Measurements from ENCODE around the gene PTPRM. TPM values are rescaled to one million over a fixed set of nuclear protein-coding genes. Genes with fewer than 3 reads are reported as not detected.

Gene PTPRM
- total RNA-seq, 1 experiment from 2014 or later = 1.6 TPM

DNA sequence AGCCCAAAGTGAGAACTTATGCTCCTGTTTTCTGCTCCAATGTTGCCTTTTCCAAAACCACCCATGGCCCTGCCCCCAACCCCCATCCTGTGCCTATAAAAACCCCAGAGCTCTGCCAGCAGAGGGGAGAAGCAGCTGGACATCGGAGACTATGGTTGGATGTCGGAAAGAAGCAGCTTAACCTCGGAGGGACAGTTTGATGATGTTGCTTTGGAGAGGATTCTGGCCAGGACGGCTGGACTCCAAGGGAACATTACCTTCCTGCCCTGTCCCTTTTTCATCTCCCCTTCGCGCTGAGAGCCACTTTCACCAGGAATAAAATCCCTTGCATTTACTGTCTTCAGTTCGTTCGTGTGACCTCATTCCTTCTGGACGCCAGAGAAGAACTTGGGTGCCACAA is 158.4 kb downstream of the PTPRM start:
- TF ChIP-seq SIN3A (IDR thresholded peaks at IDR 0.05; ENCODE audit: borderline replicate concordance, insufficient read depth, low read depth, low read length) = no peak
- no TSS peak for BruUV-seq (replicated peaks)
- in situ Hi-C loops (cut with HindIII; ENCODE audit: low pct_unique_long_range_greater_than_20kb, low sequenced_read_pairs) = no loop called here
- intact Hi-C loops (cut with micrococcal nuclease; ENCODE audit: unreplicated experiment) = no loop called here
- no peak for ATAC-seq
- Histone ChIP-seq H3K36me3 (ENCODE audit: control insufficient read depth, insufficient read depth, low read length) (no peaks in the 10 kb centered on the region), H3K27me3 (ENCODE audit: control insufficient read depth, insufficient read depth, low read length) (no peaks in the 10 kb centered on the region), H3K4me3 (ENCODE audit: low read depth in 2 of 2, low read length in 2 of 2) (no peak overlapping the region), H3K9me3 (ENCODE audit: control insufficient read depth, insufficient read depth, low read depth, low read length) (no peaks in the 10 kb centered on the region), H3K27ac (ENCODE audit: low read length) (no peak overlapping the region), H3K4me1 (ENCODE audit: control insufficient read depth, insufficient read depth, low read length) (no peaks in the 10 kb centered on the region)
- POLR2A ChIA-PET = no interaction called here
- CTCF ChIA-PET = no interaction called here
- DNase-seq (ENCODE audit: low read depth, low spot score) = no peak

DNA sequence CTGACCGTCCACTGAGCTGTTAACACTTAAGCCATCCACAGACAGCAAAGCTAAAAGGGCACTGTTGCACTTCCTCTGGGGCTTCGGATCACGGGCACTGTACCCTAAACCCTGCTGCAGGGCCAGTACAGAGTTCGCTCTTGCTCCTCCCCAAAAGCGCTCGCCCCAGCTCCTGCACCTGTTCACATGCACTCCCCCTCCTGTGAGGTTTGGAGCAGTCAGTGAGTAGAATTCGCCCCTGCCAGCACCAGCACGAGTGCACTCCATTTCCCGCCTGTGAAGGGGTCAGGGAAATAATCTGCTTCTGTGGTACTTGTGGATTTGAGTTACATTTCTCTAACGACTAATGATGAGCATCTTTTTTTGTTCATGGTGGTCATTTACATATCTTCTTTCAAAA is 158.8 kb downstream of the PTPRM start:
- Histone ChIP-seq H3K36me3 (ENCODE audit: control insufficient read depth, insufficient read depth, low read length) (no peaks in the 10 kb centered on the region), H3K9me3 (ENCODE audit: control insufficient read depth, insufficient read depth, low read depth, low read length) (no peaks in the 10 kb centered on the region), H3K27me3 (ENCODE audit: control insufficient read depth, insufficient read depth, low read length) (no peaks in the 10 kb centered on the region), H3K27ac (ENCODE audit: low read length) (no peak overlapping the region), H3K4me3 (ENCODE audit: low read depth in 2 of 2, low read length in 2 of 2) (no peak overlapping the region), H3K4me1 (ENCODE audit: control insufficient read depth, insufficient read depth, low read length) (no peaks in the 10 kb centered on the region)
- ChIA-PET CTCF (no interaction called here), POLR2A (no interaction called here)
- DNase-seq (ENCODE audit: low read depth, low spot score) = no peak
- TF ChIP-seq SIN3A (IDR thresholded peaks at IDR 0.05; ENCODE audit: borderline replicate concordance, insufficient read depth, low read depth, low read length) (no peak), TCF7L2 (IDR thresholded peaks at IDR 0.05; ENCODE audit: low read depth, low read length) (no peak), POLR2AphosphoS5 (IDR thresholded peaks at IDR 0.05; ENCODE audit: low read depth, low read length) (no peak)
- TF ChIP-seq, protein P1, sequence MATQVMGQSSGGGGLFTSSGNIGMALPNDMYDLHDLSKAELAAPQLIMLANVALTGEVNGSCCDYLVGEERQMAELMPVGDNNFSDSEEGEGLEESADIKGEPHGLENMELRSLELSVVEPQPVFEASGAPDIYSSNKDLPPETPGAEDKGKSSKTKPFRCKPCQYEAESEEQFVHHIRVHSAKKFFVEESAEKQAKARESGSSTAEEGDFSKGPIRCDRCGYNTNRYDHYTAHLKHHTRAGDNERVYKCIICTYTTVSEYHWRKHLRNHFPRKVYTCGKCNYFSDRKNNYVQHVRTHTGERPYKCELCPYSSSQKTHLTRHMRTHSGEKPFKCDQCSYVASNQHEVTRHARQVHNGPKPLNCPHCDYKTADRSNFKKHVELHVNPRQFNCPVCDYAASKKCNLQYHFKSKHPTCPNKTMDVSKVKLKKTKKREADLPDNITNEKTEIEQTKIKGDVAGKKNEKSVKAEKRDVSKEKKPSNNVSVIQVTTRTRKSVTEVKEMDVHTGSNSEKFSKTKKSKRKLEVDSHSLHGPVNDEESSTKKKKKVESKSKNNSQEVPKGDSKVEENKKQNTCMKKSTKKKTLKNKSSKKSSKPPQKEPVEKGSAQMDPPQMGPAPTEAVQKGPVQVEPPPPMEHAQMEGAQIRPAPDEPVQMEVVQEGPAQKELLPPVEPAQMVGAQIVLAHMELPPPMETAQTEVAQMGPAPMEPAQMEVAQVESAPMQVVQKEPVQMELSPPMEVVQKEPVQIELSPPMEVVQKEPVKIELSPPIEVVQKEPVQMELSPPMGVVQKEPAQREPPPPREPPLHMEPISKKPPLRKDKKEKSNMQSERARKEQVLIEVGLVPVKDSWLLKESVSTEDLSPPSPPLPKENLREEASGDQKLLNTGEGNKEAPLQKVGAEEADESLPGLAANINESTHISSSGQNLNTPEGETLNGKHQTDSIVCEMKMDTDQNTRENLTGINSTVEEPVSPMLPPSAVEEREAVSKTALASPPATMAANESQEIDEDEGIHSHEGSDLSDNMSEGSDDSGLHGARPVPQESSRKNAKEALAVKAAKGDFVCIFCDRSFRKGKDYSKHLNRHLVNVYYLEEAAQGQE (IDR thresholded peaks at IDR 0.05; ENCODE audit: insufficient read depth in 1 of 2, low read depth in 2 of 2, low read length in 1 of 2) = no peak
- TF ChIP-seq, protein P2, sequence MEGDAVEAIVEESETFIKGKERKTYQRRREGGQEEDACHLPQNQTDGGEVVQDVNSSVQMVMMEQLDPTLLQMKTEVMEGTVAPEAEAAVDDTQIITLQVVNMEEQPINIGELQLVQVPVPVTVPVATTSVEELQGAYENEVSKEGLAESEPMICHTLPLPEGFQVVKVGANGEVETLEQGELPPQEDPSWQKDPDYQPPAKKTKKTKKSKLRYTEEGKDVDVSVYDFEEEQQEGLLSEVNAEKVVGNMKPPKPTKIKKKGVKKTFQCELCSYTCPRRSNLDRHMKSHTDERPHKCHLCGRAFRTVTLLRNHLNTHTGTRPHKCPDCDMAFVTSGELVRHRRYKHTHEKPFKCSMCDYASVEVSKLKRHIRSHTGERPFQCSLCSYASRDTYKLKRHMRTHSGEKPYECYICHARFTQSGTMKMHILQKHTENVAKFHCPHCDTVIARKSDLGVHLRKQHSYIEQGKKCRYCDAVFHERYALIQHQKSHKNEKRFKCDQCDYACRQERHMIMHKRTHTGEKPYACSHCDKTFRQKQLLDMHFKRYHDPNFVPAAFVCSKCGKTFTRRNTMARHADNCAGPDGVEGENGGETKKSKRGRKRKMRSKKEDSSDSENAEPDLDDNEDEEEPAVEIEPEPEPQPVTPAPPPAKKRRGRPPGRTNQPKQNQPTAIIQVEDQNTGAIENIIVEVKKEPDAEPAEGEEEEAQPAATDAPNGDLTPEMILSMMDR (IDR thresholded peaks at IDR 0.05) = no peak
- in situ Hi-C loops (cut with HindIII; ENCODE audit: low pct_unique_long_range_greater_than_20kb, low sequenced_read_pairs) = no loop called here
- BruUV-seq (replicated peaks) = no TSS peak
- intact Hi-C loops (cut with micrococcal nuclease; ENCODE audit: unreplicated experiment) = no loop called here
- ATAC-seq = no peak

DNA sequence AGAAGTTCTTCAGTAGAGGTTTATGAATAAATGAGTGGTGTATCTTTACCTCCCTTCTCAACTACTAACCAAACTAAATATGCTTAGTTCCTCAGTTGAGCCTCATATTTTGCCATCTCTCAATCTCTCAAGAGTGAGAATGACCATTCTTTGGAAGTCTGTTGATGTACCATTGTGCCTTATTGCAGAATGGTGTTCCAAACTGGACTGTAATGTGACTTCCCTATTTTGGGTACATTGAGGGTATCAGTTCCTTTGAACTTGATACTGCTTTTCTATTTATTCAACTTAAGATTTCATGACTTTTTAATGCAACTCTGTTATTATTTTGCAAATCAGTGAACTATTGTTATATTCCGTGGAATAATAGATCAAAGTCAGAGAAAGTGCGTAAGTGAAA is 159.4 kb downstream of the PTPRM start:
- Histone ChIP-seq H3K4me3 (ENCODE audit: low read depth in 2 of 2, low read length in 2 of 2) (no peak overlapping the region), H3K27ac (ENCODE audit: low read length) (no peak overlapping the region), H3K4me1 (ENCODE audit: control insufficient read depth, insufficient read depth, low read length) (no peaks in the 10 kb centered on the region), H3K36me3 (ENCODE audit: control insufficient read depth, insufficient read depth, low read length) (no peaks in the 10 kb centered on the region), H3K27me3 (ENCODE audit: control insufficient read depth, insufficient read depth, low read length) (no peaks in the 10 kb centered on the region), H3K9me3 (ENCODE audit: control insufficient read depth, insufficient read depth, low read depth, low read length) (no peaks in the 10 kb centered on the region)
- in situ Hi-C loops (cut with HindIII; ENCODE audit: low pct_unique_long_range_greater_than_20kb, low sequenced_read_pairs) (no loop called here), intact Hi-C loops (cut with micrococcal nuclease; ENCODE audit: unreplicated experiment) (no loop called here)
- BruUV-seq (replicated peaks) = no TSS peak
- ChIA-PET POLR2A (no interaction called here), CTCF (no interaction called here)
- ATAC-seq = no peak
- TF ChIP-seq, protein P1 (IDR thresholded peaks at IDR 0.05; ENCODE audit: insufficient read depth in 1 of 2, low read depth in 2 of 2, low read length in 1 of 2) = no peak
- no peak for TF ChIP-seq SIN3A (IDR thresholded peaks at IDR 0.05; ENCODE audit: borderline replicate concordance, insufficient read depth, low read depth, low read length)
- TF ChIP-seq, protein P2 (IDR thresholded peaks at IDR 0.05) = no peak
- TF ChIP-seq TCF7L2 (IDR thresholded peaks at IDR 0.05; ENCODE audit: low read depth, low read length) = no peak
- TF ChIP-seq POLR2AphosphoS5 (IDR thresholded peaks at IDR 0.05; ENCODE audit: low read depth, low read length) = no peak
- no peak for DNase-seq (ENCODE audit: low read depth, low spot score)

Data from Panc1 (cell line).